HG02623 (cell line): ENCODE results near the gene NMU.
"Not testable (repeated sequence)": the region's sequence is repeated elsewhere in the genome, so short reads cannot be mapped to it uniquely, and the experiment has no call there.

ENCODE experiments used
- ATAC-seq: cut with Tn5 transposase; IDR thresholded peaks from one replicate; pipeline ENCODE4 v1.9.1; 2021; ENCODE audit warnings: moderate library complexity; ENCODE audit not compliant: unreplicated experiment

Gene NMU

GRCh38 chr4:55635741-55636655 lies at the start of gene NMU:
Gene NMU, minus strand, starts transcription at chr4:55636298. Its CDS starts 106 bp downstream, at chr4:55636192.
- peak; percentile 66 for ATAC-seq

GRCh38 chr4:55684276-55684675 lies 48.2 kb upstream of the NMU start:
- ATAC-seq = no peak

GRCh38 chr4:55682797-55683196 lies 46.7 kb upstream of the NMU start:
- not testable (repeated sequence) for ATAC-seq

- no peak for ATAC-seq
Observed at GRCh38 chr4:55682295-55682694, 46.2 kb upstream of the NMU start.

- no peak for ATAC-seq
Observed at GRCh38 chr4:55681430-55681829, 45.3 kb upstream of the NMU start.

GRCh38 chr4:55675196-55675793 lies 39.2 kb upstream of the NMU start:
- ATAC-seq = no peak

GRCh38 chr4:55673424-55673823 lies 37.3 kb upstream of the NMU start:
- ATAC-seq = no peak

GRCh38 chr4:55671667-55672066 lies 35.6 kb upstream of the NMU start:
- ATAC-seq = no peak

GRCh38 chr4:55670695-55671094 lies 34.6 kb upstream of the NMU start:
- ATAC-seq = no peak

- no peak for ATAC-seq
Observed at GRCh38 chr4:55668449-55668848, 32.4 kb upstream of the NMU start.

- no peak for ATAC-seq
Observed at GRCh38 chr4:55666535-55666934, 30.4 kb upstream of the NMU start.

- no peak for ATAC-seq
Observed at GRCh38 chr4:55663145-55663544, 27.0 kb upstream of the NMU start.

- ATAC-seq = no peak
Observed at GRCh38 chr4:55661398-55662056, 25.4 kb upstream of the NMU start.

GRCh38 chr4:55658657-55659056 lies 22.6 kb upstream of the NMU start:
- no peak for ATAC-seq

- ATAC-seq = no peak
Observed at GRCh38 chr4:55654131-55654530, 18.0 kb upstream of the NMU start.

GRCh38 chr4:55650483-55650882 lies 14.4 kb upstream of the NMU start:
- no peak for ATAC-seq

- ATAC-seq = no peak
Observed at GRCh38 chr4:55637272-55637820, 1.2 kb upstream of the NMU start.

- no peak for ATAC-seq
Observed at GRCh38 chr4:55636656-55636999, 530 bp upstream of the NMU start.

GRCh38 chr4:55635282-55635681 lies 816 bp downstream of the NMU start:
- ATAC-seq = no peak

- ATAC-seq = no peak
Observed at GRCh38 chr4:55634417-55635128, 1.5 kb downstream of the NMU start.

GRCh38 chr4:55633903-55634302 lies 2.2 kb downstream of the NMU start:
- ATAC-seq = no peak
